Measurements from ENCODE around the gene ARID3A.

ARID3A gene

DNA sequence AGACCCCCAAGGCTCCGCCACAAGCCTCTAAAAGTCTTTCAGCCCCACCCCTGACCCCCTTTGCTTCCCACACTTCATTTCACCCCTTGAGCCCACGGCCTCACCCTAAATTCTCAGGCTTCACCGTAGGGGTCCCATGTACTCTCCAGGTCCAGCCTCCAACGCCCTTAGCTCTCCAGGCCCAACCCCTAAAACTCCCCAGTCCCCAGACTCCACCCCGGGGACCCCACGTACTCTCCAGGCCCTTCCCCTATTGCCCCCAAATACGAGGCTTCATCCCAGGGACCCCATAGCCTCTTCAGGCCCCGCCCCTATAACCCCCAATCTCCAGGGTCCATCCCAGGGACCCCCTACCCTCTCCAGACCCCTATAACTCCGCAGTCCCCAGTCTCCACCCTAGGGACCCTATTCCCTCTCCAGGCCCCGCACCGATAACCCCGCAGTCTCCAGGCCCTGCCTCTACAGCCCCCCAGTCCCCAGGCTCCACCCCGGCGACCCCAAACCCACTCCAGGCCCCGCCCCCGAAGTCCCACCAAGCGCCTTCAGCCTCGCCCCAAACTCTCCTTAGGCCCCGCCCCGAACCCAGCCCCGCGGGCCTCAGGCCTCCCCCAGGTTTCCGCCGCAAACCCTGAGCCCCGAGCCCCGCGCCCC is 33.5 kb upstream of the ARID3A start:
- no peak for DNase-seq

DNA sequence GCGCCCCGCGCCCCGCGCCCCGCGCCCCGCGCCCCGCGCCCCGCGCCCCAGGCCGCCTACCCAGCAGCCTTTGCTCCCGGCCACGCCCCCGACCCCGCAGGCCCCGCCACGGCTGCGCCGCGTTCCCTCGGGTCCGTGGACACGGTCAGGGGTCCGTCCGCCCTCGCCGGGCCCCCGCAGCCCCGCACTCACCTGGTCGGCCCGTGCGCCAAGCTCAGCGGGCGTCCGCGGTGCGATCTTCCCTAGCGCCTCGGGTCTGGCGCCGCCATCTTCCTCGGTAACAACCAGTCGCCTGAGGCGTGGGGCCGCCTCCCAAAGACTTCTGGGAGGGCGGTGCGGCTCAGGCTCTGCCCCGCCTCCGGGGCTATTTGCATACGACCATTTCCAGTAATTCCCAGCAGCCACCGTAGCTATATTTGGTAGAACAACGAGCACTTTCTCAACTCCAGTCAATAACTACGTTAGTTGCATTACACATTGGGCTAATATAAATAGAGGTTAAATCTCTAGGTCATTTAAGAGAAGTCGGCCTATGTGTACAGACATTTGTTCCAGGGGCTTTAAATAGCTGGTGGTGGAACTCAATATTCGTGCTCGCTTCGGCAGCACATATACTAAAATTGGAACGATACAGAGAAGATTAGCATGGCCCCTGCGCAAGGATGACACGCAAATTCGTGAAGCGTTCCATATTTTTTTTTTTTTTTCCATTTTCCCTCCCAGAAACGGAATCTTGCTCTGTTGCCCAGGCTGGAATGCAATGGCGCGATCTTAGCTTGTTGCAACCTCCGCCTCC is 32.7 kb upstream of the ARID3A start, which contains the start of the genes MED16 and RNU6-9:
TSS of gene MED16 (minus strand) at position 294 of the 796 bp plus-strand sequence. CDS start 2,056 bp downstream, outside the sequence.
TSS of gene RNU6-9 (plus strand) at position 591 of the 796 bp plus-strand sequence.
- DNase-seq = peak; percentile 88

DNA sequence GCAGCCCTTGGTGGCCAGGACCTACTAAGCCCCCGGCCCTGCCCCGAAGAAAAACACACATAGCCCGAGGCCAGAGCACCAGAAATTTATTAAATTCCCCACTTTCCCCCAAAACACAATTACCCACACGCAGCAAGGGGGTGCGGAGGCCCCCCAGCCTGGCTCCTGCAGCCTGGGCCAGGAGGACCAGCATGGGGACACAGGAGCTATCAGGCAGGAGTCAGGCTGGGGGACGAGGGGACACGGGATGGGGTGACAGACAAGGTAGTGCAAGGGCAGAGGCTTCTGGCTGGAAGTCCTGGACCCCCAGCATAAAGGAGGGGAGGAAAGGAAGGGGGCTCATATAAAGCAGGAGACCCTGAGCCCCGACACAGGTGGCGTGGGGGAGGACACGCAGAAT is 29.4 kb upstream of the ARID3A start:
- DNase-seq = no peak

DNA sequence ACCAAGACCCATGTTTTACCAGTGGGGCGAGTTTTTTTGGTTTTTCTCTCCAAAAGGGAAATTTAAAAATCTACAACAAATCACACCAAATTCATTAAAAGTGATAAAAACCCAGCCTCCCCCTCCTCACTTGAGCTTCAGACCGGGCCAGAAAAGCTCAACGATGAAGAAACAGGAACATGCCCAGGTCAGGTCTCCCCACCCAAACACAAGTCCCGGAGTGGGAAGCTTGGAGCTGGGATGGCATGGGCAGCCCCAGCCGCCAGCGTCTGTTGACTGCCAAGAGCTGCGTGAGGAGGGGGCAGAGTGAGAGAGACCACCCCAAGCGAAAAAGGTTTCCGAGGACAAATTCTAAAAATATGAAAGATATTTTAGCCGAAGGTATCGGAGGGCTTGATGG is 28.8 kb upstream of the ARID3A start:
- no peak for DNase-seq

DNA sequence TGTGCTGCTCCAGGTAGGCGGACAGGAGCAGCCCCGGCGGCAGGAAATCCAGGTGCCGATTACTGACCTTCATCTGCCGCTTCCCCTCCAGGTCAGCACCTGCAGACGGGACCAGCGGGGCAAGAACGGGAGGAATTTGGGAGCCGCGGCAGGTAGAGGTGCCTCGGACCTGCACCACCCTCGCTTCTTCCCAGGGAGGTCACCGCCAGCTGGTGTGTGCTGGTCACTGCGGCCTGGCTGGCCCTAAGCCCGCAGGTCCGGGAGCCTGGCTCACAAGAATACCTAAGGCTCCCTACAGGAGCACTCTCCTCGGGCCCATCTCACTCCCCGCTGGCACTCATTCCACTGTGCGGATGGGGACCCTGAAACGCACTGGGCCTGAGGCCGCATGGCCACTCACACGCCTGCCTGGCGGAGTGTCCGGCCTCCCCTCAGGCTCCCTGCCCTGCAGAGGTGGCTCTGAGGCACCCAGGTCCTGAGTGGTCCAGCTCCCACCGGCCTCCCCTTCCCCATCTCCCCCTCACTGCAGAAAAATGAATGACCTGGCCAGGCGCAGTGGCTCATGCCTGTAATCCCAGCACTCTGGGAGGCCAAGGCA is 28.3 kb upstream of the ARID3A start:
- DNase-seq = no peak

DNA sequence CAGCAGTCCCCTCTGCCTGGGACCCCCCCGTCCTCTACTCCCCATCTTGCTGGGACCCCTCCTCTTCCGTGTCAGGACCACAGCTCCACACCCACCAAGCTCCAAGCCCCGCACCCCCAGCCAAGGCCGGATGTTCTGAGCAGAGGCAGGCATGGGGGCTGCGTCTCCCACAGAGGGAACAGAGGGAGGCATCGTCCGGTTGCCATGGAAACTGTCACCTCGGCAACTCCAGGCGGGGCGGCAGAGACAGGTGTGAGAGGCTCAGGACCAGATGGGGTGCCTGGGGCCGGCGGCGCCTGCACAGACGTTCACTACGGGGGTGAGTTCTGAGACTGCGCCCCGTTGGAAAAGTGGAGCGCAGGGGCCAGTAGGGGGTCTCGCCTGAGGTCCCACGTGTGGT is 27.2 kb upstream of the ARID3A start:
- peak; percentile 41 for DNase-seq

DNA sequence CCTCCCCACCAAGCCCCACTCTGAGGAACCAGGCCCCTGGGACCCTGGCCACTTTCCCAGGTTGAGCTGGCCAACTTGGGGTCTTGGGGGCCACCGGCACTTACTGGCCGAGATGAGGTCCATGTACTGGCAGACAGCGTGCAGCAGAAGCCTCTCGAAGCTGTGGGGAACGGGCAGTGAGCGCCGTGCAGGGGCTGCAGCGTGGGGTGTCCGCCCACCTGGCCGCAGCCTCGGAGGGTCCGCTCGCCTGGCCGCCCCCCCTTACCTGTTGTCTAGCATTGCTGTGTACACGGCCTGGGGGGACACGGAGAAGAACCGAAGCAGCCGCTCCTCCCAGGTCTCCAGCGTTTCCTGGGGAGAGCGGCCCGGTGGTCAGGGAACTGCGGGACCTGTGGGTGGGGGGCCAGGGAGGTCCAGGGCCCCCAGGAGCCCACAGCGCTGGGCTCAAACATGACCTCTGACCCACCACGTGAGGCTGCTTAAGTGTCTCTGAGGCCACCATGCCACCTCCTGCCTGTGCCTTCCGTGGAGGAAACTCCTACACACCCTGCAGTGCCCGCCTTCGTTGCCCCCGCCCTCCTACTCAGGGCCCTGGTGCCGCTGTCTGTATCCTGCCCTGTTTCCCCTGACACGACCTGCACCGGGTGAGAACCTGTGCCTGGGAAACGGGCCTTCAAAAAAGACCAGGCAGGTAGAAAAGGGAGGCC is 26.3 kb upstream of the ARID3A start:
- no peak for DNase-seq

DNA sequence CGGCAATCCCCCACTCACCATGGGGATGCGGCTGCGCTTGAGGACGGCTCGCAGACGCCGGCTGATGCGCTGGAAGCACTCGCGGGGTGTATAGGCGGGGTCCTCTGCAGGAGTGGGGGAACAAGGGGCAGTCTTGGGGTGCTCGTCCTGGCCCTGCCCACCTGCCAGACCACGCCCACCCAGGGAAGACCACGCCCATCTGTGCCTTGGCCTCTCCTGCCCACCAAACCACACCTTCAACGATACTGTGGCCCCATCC is 25.9 kb upstream of the ARID3A start:
- no peak for DNase-seq

DNA sequence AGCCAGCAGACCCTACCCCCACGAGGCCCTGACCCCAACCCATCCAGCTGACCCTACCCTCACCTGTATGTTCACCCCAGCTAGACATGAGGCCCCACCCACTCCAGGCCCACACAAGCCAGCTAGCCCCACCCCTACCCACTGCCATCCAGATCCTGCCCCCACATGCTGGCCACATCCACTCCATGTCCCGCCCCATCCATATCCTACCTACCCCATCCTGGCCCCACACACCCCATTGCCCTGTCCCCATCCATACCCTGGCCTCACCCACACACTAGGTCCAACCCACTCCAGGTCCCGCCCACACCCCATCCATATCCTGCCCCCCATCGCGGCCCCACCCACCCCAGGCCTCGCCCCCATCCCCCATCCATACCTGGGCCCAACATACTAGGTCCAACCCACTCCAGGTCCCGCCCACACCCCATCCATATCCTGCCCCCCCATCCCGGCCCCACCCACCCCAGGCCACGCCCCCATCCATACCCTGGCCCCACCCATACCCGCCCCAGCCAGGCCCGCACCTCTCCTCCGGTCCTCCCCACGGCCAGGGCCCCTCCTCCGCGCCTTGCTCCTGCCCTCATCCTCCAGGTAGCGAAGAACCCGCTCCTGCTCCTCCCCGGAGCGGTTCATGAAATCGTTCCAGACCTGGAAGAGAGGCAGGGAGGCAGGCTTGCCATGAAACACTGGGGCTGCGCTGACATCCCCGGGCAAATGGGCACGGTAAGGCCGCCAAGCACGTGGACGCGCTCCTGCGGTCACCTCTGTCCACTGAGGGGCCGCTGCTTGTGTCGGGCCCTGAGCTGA is 25.3 kb upstream of the ARID3A start:
- peak; percentile 36 for DNase-seq

DNA sequence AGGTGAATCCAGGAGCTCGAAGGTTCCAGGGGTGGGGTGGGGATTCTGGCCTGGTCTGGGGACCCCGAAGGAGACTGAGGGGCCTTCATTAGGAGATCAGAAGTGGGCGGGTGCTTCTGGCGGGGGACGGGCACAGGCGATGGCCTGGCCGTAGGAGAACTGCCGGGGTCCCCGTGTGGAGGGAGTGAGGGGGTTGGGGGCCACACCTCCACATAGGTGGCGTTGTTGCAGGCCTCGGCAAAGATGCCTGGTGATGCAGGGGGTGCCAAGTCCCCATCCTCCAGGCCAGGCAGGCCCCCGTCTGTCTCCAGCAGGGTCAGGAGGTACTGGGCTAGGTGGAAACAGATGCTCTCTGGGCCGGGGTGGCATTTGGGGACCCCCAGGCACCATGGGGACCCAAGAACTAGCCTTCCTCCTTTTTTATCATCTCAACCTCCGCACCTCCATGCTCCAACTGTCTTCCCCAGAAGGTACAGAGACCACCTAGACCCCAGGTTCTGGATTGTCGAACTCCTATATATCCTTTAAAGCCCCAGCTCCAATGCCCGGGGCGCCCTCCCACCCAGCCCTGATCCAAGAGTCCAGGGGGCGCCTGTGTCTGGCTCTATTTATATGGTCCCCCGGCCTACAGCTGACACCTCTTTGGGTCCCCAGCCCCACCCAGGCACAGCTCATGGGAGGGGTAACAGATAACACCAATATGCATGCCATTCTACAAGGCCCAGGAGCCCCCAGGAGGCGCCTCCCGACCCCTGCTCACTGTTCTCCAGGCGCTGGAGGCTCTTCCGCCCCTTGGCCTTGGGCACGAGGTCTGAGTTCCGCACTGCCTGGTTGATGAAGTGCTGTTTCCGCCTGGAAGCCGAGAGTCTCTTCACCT is 24.4 kb upstream of the ARID3A start:
- no peak for DNase-seq

DNA sequence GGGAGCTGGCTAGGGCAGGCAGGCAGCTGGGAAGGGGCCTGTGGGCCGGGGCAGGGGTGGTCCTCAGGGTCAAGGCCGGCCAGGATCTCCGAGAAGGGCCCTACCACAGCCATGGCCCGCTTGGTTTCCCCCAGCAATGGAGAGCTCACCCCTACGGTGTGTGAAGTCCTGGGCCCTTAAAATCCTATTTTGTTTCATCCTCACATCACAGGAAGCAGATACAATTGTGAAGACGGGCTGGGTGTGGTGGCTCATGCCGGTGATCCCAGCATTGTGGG is 23.8 kb upstream of the ARID3A start:
- no peak for DNase-seq

DNA sequence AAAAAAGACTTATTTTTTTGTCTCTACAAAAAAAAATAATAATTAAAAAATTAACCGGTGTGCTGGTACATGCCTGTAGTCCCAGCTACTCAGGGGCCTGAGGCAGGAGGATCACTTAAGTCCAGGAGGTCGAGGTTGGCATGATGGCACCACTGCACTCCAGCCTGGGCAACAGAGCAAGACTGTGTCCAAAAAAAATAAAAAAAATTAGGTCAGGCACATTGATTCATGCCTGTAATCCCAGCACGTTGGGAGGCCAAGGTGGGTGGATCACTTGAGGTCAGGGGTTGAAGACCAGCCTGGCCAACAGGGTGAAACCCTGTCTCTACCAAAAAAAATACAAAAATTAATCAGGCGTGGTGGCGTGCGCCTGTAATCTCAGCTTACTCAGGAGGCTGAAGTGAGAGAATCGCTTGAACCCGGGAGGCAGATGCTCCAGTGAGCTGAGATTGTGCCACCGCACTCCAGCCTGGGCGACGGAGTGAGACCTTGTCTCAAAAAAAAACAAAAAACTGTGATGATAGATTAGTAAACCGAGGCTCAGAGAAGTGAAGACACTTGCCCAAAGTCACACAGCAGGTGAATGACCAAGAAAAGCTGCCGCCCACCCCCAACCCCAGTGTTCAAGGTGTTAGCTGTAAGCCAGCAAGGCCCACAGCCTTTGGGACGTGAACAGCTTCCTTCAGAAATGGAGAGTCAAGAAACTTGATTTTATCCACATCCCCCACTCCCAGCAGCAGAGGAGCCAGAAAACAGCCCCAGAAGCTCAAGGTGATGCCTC is 23.2 kb upstream of the ARID3A start:
- DNase-seq = no peak

DNA sequence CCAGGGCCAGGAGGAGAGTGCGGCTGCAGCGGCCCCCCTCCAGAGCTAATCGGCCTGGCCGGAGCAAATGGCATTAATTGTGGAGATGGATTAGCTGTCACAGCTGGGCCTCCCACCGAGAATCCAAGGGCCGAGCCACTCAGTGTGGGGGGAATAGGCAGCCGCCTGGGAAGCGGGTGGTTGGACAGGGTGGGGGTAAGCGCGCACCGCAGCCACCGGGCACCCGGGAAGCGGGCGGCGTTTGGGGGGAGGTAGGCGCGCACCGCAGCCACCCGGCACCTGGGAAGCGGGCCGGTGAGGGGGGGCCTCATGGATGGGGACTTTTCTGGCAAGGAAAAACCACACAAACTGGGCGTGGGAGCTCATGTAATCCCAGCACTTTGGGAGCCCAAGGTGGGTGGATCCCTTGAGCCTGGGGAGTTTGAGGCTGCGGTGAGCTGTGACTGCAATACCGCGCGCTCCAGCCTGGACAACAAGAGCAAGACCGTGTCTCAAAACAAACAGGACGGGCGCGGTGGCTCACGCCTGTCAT is 22.5 kb upstream of the ARID3A start:
- DNase-seq = no peak

DNA sequence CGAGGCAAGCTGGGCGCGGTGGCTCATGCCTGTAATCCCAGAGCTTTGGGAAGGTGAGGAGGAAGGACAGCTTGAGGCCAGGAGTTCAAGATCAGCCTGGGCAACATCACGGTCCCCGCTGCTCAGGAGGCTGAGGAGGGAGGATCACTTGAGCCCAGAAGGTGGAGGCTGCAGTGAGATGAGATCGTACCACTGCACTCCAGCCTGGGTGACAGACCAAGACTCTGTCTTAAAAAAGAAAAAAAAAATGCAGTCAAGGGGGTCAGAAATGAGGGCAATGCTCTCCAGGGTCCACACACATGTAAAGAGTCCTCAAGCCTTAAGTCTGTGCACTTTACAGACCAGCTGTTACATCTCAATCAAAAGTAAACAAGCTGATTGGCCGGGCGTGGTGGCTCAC is 21.3 kb upstream of the ARID3A start:
- no peak for DNase-seq

DNA sequence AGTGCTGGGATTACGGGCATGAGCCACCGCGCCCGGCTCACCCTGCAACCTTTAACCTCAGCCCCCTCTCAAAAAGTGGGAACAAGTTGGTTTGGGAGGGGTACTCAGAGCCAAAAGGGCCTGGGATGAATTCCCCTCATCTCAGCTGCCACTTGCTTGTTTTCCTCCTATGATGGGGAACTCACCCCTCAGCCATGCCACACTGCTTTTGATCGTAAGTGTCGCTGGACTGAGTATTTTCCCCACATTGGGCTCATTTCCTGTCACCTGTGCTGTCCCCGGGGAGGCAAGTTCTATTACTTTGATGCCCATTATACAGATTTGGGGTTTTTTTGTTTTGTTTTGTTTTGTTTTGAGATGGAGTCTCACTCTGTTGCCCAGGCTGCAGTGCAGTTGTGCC is 19.4 kb upstream of the ARID3A start:
- DNase-seq = no peak

DNA sequence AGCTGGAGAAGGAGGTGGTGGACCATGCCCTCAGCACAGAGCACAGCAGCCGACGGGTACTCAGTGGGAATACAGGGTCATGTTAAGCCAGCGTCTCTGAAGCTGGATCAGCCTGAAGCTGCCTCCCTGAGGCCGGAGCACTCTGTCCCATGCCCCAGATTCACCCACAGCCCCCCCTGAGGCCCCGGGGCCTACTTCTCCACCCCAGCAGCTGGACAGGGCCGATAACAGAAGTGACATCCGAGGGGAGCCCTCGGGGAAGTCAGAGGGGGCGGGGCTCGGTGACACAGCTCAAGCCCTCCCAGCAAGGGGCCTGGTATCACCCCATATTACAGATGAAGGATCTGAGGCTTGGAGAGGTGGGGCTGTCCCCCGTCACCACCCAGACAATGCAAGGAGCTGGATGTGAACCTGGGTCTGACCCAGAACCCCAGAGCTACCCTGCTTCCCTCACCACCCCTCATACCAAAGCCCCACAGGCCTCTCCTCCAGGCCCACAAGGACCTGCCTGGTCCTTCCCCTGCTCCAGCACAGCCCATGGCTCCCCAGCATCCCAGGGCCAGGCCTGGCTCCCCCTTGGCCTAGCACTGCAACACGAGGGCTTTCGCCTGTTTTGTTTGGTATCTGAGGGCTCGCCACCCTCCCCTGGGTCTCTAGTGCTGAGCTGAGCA is 18.5 kb upstream of the ARID3A start:
- DNase-seq = peak; percentile 34

DNA sequence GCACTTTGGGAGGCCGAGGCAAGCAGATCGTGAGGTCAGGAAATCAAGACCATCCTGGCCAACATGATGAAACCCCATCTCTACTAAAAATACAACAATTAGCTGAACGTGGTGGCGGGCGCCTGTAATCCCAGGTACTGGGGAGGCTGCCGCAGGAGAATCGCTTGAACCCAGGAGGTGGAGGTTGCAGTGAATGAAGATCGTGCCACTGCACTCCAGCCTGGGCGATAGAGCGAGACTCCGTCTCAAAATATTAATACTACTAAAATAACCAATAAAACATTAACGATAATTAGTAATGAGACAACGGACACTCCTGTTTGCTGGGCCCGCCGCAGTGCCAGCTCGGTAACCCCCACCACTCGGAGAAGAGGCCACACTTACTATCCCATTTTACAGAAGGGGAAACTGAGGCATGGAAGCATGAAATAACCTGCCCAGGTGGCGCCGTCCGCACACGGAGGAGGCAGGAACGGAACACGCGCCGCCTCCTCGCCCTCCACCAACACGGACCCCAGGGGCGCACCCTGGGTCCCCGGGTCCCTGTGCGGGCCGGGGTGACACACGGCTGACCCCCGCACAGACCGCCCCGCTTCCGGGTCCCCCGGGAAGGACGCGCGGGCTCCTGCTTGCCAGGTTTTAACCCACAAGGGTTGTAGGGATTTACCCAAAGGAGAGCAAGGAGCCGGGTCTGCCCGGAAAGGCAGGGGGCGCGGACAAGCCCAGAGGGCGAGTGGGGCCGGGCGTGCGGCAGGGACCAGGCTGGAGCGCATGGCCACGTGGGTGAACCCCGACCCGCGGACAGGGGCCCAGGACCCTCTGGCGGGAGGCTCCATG is 14.4 kb upstream of the ARID3A start:
- no peak for DNase-seq

DNA sequence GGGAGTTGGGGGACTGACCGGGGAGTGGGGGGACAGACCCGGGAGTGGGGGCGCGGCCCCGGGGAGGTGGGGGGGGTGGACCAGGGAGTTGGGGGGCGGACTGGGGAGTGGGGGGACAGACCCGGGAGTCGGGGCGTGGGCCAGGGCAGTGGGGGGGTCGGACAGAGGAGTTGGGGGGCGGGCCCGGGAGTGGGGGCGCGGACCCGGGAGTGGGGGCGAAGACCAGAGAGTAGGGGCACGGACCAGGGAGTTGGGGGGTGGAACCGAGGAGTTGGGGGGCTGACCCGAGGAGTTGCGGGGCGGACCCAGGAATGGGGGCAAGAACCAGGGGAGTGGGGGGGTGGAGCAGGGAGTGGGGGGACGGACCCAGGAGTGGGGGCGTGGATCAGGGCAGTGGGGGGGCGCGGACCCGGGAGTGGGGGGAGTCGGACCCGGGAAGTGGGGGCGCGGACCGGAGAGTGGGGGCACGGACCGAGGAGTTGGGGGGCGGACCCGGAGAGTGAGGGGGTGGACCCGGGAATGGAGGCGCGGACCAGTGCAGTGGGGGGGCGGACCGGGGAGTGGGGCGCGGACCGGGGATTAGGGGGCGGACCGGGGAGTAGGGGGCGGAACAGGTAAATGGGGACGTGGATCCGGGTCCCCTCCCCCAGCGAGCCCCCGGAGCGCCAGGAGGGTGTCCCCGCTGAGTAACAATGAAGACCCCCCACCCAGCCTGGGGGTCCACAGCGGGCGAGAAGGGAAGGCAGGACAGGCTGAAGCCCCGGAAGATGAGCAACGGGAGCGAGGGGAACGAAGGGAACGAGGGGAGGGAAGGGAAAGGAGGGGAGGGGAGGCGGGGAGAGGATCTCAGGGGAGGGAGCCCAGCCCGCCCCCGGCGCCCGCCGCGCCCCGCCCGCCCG is 13.4 kb upstream of the ARID3A start:
- DNase-seq = peak; percentile 51

Data from activated CD4-positive, alpha-beta T cell treated with anti-CD3 and anti-CD28 coated beads, Interleukin-2, amount 50 U/mL, for 1 hour (primary cell).